ENCODE results near the gene USP49.
A peak's percentile ranks its signal among the peaks of the same experiment; 100 is the strongest.

The USP49 gene

DNA sequence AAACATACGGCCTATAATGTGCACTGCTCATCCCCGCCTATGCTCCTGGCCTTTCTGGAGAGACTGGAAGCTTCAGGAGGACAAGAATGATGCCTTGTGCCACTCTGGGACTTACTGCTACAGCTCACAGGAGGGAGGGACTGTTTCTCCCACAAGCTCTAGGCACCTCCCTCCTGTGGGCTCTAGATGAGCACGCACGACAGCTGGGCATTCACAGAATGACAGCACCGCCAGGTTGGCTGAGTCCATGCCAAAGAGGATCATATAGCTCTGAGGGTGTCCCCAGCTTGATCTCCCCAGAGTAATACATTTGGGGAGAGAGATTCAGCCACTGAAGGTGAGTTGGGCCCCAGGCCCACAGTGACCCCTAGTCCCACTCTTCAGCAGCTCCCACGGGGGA is 137.9 kb downstream of the USP49 start:
- DNase-seq (ENCODE audit: low spot score) = no peak

DNA sequence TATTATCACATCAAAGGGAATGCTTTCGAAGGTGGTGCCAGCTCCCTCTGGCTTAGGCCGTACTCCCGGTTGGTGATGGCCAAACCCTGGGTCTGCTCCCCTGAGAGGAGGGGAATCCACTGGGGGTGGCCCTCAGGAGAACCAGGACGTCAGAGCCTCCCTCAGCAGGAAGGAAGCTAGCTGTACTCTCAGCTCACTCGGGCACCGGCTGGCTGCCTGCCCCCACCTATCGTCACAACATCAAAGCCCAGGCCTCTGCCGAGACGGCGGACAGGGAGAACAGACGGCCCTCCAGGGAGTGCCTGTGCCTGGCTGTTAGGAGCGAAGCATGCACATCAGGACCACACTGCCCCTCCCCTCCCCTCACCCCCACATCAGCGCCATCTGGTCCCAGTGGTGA is 138.8 kb downstream of the USP49 start:
- DNase-seq (ENCODE audit: low spot score) = no peak

DNA sequence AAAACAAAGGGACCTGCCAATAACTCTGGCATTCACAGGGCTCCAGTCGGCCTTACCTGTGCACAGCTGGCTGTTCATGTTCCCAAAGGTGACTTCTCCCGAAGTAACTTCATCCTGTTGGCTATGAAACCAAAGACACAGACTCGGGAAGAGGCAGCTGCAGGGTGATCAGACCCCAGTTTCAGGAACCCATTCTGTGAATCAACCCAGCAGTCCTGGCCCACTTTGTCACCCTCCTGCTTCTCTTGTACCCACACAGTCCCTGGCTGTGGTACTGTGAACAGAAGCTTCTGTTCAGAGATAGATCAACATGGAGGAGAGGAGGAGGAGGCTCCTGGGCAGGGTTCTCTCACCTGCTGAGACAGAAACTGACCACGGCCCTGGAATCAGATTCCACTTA is 139.3 kb downstream of the USP49 start:
- no peak for DNase-seq (ENCODE audit: low spot score)

DNA sequence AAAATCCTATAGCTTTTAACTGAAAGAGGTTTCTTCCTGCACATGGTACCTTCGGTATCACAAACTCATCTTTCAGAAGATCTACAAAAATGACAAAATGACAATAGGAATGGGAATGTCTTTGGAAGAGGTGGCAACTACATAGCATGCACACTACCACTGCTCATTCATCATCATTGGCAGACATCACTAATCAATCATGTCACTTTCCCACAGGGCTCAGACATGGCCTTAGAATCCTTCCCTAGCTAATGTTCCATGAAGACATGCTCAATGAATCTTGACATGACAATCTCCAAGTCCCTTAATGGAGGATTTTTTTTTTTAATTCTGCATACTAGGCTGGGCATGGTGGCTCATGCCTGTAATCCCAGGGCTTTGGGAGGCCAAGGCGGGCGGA is 144.8 kb downstream of the USP49 start:
- DNase-seq (ENCODE audit: low spot score) = no peak

DNA sequence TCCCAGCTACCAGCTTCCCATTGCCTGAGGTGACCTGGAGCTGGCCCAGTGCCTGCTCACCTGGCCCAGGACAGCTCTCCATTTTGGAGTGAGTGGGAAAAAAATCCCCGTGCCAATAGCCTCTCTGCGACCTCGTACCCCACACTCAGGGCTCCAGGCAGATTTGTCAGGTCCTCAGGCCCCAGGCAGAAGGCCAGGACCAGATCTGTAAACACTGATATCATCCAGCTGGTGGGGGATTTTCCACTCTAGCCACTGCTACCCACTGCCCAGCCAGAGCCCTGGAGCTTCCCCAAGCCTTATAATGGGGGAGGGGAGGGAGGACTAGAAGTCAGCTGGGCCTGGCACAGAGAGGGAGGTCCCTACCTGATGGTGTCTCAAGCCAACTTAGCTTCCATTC is 146.6 kb downstream of the USP49 start:
- DNase-seq (ENCODE audit: low spot score) = no peak

DNA sequence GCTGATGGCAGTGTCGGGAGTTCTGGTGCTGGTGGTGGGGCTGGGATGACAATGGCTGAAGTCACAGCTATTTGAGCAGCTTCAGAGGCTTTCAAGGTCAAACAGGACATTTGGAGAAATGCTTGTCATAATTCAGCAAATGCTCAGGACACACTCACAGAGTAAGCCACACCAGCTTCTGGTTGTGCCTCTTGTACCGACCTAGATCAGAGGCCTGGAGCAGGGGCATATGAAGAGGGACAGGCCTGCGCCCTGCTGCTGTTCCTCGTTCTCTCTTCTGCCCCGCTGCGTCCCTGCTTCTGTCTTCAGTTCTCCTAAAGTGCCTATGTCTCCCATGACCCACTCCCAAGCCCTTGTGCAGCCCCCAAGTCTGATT is 147.1 kb downstream of the USP49 start:
- DNase-seq (ENCODE audit: low spot score) = no peak

DNA sequence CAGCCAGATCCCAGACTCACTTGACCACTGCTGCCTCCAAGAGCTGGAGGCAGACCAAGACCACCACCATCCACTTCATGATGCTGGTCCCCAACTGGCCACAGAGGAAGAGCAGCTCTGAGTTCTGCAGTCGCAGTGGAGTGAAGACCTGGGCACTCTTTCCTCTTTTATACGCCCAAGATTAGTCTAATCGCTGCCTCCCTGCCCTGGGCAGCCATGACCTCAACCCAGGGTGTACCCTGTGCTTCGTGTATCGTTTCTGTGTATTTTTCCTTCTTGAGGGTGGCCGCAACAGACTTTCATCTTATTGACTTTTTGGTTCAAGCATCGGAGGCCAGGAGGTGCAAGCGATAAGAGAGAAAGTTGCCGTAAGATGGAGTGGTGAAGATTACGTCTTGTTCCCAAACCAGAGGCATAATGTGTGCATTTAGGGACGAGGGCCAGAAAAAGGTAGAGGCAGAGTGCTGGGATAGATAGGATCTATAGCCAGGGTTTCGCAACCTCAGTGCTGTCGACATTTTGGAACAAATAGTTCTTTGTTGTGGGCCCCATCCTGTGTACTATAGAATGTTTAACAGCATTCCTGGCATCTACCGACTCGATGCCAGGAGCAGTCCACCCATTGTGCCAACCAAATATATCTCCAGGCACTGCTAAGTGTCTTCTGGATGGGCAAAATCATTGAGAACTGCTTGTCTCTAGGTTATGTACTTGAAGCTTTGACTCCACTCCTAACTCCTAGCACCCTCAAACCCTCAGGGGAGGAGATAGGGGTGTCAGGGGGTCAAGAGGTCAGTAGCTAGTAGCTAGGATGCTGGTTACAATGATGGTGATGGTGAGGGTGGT is 147.7 kb downstream of the USP49 start, which contains the start of gene PGC:
TSS of gene PGC (minus strand) at position 142 of the 846 bp plus-strand sequence. CDS start at position 79, 63 bp downstream.
- DNase-seq (ENCODE audit: low spot score) = no peak

DNA sequence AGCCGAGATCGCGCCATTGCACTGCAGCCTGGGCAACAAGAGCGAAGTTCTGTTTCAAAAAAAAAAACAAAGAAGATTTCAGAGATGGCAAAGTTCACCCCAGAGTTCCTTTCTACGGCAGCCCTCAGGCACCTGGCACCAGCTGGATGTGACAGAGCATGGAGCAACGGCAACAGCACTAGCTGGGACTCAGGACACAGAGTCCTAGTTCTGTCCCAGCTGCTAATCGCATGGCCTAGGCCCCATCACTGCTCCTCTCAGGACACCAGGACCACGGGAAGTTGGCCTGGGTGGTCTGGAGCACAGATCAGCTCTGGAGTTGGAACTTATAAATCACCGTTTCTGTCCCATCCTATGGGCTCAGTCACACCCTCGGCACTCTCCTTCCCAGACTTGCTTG is 149.1 kb downstream of the USP49 start:
- no peak for DNase-seq (ENCODE audit: low spot score)

DNA sequence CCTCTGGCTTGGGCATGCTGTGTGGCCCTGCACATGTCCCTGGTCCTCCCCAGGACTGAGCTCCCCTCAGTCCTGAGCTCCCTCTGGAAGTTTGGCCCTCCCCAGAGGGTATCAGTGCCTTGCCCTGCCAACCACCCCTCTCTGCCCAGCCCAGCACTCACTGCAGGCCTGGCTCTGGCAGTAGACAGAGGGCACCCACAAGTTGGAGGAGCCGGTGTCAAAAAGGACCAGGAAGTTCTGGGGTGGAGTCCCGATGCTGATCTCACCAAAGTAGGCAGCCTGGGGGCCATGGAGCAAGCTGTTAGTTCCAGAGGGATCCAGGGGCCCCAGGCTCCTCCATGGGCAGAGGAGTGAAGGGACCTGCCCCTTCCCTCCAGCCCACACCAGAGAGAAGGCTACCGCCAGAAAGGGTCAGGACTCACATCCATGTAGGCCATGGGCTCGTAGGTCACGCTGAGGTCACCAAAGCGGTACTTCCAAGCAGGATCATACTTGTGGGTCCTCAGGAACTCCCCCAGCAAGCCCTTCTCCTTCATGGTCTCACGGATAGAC is 150.9 kb downstream of the USP49 start:
- DNase-seq (ENCODE audit: low spot score) = no peak

DNA sequence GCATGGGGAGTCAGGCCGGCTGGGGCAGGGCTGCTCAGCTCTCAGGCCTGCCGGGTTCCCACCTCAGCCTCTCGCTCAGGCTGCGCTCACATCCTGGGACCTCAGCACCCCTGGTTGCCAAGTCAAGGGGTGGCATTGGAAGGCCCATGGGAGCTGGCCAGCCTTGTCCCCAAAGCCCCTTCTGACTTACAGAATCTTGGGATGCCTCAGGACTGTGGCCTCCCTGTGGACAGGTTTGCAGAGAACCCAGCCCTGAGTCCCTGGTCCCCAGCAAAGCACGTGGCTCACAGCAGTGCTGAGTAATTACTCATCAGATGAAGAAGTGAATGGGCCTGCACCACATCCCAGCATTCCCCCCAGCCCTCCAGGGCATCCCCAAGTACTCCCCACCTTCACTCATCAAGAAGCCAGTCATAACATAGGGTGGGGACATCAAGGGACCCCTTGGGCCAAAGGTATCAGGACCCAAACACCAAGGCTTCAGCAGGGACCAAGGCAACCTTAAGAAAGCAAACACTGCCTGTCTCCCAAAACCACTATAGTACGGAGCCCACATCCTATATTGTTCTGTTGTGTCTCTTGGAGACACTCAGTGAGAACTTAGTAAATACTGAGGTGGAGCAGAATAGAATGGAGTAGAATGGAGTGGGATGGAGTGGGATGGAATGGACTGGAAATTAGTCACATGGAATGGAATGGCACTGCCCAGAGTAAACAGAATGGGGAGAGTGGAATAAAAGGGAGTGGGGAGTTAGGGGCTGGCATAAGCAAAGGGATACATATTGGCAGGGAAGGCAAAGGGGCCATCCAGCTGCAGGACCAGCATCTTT is 151.6 kb downstream of the USP49 start:
- no peak for DNase-seq (ENCODE audit: low spot score)

DNA sequence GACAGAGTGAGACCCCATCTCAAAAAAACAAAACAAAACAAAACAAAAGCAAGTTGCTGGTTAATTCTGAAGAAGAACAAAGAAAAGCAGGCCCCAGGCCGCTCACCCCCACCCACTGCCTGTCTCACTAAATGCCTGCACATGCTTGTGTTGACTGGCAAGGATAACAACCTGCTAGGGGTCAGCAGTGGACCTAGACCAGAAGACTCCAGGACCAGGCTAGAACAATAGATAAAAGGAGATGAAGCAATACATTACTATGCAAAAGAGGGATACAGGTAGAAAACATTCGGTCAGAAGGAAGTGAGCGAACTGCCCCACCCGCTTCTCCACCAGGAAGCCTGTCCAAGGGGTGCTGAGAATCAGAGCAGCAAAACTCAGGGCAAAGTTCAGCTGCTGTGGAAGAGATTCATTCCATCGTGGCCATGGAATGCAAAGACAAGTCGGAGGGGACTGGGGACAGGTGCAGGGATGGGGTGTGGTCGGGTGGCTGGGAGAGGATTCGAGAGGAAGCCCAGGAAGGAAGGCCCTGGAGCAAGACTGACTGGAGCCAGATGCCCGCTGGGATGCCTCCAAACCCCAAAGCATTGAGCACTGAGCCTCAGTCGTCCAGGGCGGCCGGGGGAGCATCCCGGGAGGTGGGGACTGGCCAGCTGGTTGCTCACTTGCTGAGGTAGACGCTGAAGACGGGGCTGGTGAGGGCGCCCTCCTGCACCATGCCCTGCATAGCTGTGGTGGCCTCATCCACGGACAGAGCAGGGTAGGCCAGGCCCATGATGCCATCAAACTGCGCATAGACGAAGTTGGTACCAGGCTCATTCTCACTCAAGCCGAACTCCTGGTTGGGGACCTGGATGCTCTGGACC is 153.3 kb downstream of the USP49 start:
- DNase-seq (ENCODE audit: low spot score) = peak; percentile 34

DNA sequence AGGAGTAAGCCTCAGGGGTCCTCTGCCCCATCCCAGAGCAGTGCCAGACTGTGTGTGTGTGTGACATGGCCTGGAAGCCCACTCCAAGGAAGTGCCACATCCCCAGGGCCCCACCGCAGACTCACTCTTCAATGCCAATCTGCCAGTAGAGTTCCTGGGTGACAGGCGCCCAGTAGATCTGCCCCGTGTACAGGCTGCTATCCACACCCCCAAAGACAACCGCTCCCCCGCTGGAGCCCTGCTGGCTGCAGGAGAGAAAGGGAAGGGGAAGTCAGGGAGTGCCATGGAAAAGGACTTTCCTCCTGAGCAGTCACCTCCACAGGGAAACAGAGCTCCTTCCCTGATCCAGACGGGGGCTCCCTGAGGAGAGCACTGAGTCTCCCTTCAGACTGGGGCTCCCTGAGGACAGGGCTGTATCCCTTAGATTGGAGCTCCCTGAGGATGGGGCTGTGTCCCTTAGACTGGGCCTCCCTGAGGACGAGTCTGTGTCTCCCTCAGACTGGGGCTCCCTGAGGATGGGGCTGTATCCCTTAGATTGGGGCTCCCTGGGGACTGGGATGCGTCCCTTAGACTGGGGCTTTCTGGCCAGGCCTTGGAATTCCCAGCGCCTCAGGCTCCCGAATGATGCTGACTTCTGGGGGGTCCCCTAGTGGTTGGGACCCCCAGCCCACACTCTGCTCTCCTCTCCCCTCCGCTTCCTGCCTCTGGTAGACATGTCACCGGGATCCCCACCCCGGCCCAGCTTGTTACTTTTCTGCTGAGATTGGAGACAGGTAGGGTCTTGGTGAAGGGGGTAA is 154.6 kb downstream of the USP49 start:
- no peak for DNase-seq (ENCODE audit: low spot score)
